C4-2B (cell line): ENCODE results near the gene TOP1.

Experiments used
- CTCF ChIP-seq: fragments of 450-650 bp; conservative IDR thresholded peaks from 2 replicates; pipeline ENCODE4 v1.5.1; 2017; ENCODE audit warnings: mild to moderate bottlenecking
- ZFX ChIP-seq: fragments of 450-650 bp; IDR thresholded peaks from 2 replicates; pipeline ENCODE4 v1.6.1; 2017

GRCh38 chr20:41058674-41059635 is 30.3 kb downstream of the TOP1 start:
- TF ChIP-seq CTCF: no peak
- no peak for TF ChIP-seq ZFX
